Activated T-helper 1 cell treated with anti-CD3 and anti-CD28 coated beads, Interleukin-2, amount 50 U/mL, for 16 hours (primary cell): ENCODE data around the gene ITGB6.

Experiments used
- DNase-seq, 2 donors: peaks; one replicate each; pipeline ENCODE4 v3.0.0-alpha.2; 2020; ENCODE audit warnings: low read depth in 1 of 2, low spot score in 1 of 2

The ITGB6 gene

GRCh38 chr2:160199683-160200389, at the start of gene ITGB6:
Gene ITGB6 (minus strand): TSS chr2:160200272. CDS start chr2:160200063, 209 bp downstream.
- DNase-seq = no peak

GRCh38 chr2:160247296-160248035, 47.4 kb upstream of the ITGB6 start:
- DNase-seq = no peak

- no peak for DNase-seq
Observed at GRCh38 chr2:160246356-160246755, 46.3 kb upstream of the ITGB6 start.

- no peak for DNase-seq
Observed at GRCh38 chr2:160245614-160246155, 45.6 kb upstream of the ITGB6 start.

GRCh38 chr2:160242893-160243564, 43.0 kb upstream of the ITGB6 start:
- DNase-seq = no peak

- no peak for DNase-seq
Observed at GRCh38 chr2:160241251-160242137, 41.4 kb upstream of the ITGB6 start.

GRCh38 chr2:160239436-160239835, 39.4 kb upstream of the ITGB6 start:
- no peak for DNase-seq

GRCh38 chr2:160238392-160238791, 38.3 kb upstream of the ITGB6 start:
- DNase-seq = no peak

GRCh38 chr2:160232905-160233475, 32.9 kb upstream of the ITGB6 start:
- no peak for DNase-seq

- no peak for DNase-seq
Observed at GRCh38 chr2:160229591-160229990, 29.5 kb upstream of the ITGB6 start.

GRCh38 chr2:160228141-160228917, 28.3 kb upstream of the ITGB6 start:
- no peak for DNase-seq

- DNase-seq = no peak
Observed at GRCh38 chr2:160227293-160227915, 27.3 kb upstream of the ITGB6 start.

- DNase-seq = no peak
Observed at GRCh38 chr2:160226367-160226766, 26.3 kb upstream of the ITGB6 start.

- no peak for DNase-seq
Observed at GRCh38 chr2:160225722-160226121, 25.6 kb upstream of the ITGB6 start.

- DNase-seq = no peak
Observed at GRCh38 chr2:160224507-160224906, 24.4 kb upstream of the ITGB6 start.

GRCh38 chr2:160224060-160224459, 24.0 kb upstream of the ITGB6 start:
- no peak for DNase-seq

GRCh38 chr2:160223560-160223959, 23.5 kb upstream of the ITGB6 start:
- DNase-seq = no peak

- DNase-seq = no peak
Observed at GRCh38 chr2:160222546-160223283, 22.6 kb upstream of the ITGB6 start.
